GM18502 (cell line): ENCODE results near the gene HILPDA.
A peak's percentile ranks its signal among the peaks of the same experiment; 100 is the strongest.
"Not testable (repeated sequence)": the region's sequence is repeated elsewhere in the genome, so short reads cannot be mapped to it uniquely, and the experiment has no call there.

ENCODE experiments used
- ATAC-seq: cut with Tn5 transposase; IDR thresholded peaks from one replicate; pipeline ENCODE4 v1.9.1; 2021; ENCODE audit warnings: mild to moderate bottlenecking; ENCODE audit not compliant: unreplicated experiment, poor library complexity

The HILPDA gene

GRCh38 chr7:128430207-128430606 is 25.5 kb upstream of the HILPDA start:
- ATAC-seq = no peak

GRCh38 chr7:128431221-128431620 is 24.5 kb upstream of the HILPDA start:
- ATAC-seq = no peak

DNA sequence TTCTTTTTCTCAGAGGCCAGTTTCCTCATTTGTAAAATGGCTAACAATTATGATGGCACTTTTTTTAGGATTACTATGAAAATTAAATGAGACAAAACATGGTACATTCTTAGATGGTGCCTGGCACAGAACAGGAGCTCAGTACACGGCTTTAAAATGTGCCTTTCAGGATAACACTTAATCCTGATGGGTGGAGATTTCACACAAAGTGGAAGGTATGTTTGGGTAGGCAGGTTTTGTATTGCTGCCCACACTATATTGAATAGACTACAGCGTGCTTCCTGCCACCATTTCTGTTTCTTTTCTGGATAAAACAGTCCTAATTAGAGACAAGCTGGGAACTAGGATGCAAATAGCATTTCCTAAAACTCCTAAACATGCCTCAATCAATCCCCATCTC is 23.9 kb upstream of the HILPDA start:
- ATAC-seq = no peak

DNA sequence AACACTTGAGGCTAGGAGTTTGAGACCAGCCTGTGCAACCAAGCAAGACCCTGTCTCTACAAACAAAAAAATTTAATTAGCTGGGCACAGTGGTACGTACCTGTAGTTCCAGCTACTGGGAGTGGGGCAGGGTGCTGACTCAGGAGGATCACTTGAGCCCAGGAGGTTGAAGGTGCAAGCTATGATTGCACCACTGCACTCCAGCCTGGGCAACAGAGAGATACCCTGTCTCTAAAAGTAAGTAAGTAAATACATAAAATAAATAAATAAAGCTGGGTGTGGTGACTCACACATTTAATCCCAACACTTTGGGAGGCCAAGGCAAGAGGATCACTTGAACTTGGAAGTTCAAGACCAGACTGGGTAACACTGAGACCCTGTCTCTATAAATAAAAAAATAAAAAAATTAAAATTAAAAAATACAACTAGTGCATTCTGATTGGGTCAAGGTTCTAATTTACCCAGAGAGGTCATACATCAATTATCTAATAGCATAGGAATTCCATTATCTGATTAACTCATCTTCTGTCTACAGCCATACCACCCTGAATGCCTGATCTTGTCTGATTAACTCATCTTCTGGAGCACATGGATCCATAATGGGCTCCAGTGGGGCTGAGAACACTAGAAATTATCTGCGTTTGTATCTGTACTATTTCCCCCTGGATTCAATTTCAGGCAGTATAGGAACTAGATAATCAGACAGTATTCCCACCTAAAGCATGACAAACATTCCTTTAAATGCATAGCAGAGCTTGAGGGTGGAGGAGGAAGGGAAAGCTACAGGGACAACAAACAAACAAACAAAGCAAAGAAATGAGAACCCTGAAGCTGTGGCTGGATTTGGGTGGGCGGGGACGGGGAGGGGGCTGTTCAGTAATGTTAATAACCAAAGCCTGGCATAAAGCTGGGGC is 21.0 kb upstream of the HILPDA start:
- ATAC-seq = no peak

- ATAC-seq = no peak
Observed at GRCh38 chr7:128435327-128435686, 20.4 kb upstream of the HILPDA start.

GRCh38 chr7:128437426-128438332 is 18.0 kb upstream of the HILPDA start:
- peak; percentile 46 for ATAC-seq

GRCh38 chr7:128442356-128442755 is 13.3 kb upstream of the HILPDA start:
- no peak for ATAC-seq

DNA sequence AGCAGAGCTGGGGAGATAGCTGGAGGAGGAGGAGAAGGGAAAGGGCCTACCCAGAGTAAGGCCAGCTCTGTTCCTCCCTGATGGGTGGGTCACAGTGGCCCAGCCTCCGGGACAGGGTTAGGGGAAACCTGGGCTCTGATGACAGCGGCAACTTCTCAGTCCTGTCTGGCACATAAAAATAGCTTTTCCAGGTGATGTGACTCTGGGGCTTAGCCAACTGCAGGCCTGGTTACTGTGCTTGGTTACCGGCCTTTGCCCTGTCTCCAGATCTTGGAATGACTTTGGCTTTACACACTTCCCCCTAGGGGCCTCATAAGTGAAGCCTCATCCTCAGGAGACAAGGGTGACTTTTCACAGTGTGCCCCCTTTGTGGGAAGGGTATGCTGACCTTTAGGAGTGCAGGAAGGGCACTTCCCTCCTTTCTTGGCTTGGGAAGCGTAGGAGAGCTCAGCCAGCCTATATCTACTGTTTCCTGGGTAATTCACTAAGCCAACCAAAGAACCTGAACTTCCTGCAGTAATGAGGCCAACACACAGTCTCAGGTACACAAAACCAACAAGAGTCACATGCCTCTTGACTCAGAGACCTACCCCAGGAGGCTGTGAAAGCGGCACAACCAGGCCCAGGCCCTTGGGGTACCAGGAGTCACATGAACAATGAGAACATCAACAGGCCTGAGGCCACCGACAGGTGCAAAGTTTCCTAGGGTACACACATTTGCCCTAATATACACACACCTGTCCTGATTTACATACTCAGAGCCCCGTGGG is 11.7 kb upstream of the HILPDA start:
- ATAC-seq = no peak

DNA sequence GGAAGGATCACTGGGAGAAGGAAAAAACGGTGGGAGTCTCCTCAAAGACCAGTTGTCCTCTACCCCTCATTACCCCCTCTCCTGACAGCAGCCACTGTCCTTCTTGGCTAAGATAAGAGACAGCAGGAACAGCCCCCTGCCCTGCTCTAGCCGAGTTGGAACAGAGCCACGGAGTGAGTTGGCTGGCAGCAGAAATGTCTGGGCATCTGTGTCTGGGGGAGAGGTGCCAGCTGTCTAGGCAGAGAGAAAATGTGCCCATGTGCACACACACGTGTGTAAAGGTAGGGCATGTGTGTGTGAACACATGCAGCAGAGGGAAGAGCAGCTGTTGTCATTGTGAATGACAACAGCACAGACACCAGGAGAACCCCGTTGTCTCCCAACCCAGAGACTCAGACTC is 9.4 kb upstream of the HILPDA start:
- ATAC-seq = no peak

- ATAC-seq = no peak
Observed at GRCh38 chr7:128447941-128448564, 7.6 kb upstream of the HILPDA start.

DNA sequence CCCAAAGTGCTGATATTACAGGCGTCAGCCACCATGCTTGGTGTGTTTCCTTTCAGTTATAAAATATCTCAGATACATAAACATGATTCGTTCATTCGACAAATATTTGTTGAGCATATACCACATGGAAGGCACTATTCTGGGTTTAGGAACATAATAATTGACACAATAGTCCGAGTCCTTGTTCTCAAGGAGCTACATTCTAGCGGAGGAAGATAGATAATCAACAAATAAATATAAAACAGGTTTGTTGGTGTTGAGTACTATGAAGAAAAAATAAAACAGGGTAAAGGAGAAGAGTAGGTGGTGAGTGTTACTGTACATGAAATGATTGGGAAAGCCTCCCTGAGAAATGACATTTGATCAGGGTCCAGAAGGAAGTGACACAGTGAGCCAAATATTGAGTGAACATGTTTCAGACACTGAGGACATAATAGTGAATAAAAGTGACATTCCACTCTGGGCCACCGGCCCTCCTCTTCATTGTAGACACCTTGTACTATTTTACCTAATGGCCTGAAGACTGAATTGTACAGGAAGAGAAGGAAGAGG is 6.9 kb upstream of the HILPDA start:
- ATAC-seq = no peak

DNA sequence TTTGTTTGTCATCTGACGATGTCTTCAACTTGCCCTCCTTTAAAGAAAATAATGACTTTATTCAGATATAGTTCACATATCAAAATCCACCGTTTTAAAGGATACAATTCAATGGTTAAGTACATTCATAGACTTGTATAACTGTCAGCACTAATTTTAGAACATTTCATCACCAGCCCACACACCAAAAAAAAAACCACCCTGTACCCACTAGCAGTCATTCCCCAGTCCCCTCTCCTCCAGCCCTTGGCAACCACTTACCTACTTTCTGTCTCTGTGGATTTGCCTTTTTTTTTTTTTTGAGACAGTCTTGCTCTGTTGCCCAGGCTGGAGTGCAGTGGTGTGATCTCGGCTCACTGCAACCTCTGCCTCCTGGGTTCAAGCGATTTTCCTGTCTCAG is 5.3 kb upstream of the HILPDA start:
- no peak for ATAC-seq

- no peak for ATAC-seq
Observed at GRCh38 chr7:128450913-128451312, 4.8 kb upstream of the HILPDA start.

DNA sequence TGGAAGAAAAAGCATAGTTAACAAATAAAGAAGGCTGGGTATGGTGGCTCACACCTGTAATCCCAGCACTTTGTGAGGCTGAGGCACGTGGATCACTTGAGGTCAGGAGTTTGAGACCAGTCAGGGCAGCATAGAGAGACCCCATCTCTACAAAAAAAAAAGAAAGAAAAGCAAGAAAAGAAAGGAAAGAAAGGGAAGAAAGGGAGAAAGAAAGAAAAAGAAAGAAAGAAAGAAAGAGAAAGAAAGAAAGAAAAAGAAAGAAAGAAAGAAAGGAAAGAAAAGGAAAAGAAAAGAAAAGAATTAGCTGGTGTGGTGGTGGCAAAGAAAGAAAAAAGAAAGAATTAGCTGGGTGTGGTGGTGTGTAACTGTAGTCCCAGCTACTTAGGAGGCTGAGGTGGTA is 3.1 kb upstream of the HILPDA start:
- ATAC-seq = no peak

DNA sequence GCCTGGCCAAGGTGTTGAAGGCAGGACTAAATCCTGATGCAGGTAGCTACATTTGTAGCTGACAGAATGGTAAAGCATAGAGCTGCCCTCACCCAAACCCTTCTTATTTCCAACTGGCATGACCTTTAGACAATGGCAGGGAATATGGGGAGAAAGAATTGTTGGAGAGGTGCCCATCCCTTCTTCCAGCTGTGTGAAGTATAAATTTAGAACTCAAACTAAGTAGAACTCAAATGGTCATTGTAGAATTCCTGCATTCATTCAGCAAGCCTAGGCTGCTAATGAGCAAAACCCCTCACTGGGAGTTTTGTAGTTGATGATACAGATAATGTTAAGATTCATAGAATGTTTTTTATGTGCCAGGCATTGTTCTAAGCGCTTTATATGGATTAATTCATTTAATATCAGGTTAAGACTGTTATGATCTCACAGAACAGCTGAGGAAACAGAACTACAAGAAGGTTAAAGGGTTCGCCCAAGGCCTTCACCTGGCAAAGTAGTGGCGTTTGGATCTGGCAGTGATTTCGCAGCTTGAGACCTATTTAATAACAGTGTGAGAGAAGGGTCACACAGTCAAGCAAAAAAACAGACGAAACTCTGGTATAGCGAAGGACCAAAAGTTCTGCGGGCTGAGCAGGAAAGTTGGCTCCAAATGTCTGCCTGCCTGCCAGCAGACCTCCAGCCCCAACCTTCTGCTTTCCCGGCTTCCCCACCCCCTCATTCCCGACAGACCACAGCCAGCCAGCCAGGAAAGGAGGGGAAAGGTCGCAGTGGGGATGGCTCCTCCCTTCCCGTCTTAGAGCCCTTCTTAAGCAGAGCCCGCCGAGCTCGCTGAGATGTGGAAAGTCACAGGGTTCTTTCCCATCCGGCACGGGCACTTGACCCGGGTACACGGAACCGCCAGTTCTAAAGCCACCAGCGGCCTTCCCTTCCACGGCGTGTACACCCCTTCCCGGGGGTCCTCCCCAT is 1.6 kb upstream of the HILPDA start:
- no peak for ATAC-seq

DNA sequence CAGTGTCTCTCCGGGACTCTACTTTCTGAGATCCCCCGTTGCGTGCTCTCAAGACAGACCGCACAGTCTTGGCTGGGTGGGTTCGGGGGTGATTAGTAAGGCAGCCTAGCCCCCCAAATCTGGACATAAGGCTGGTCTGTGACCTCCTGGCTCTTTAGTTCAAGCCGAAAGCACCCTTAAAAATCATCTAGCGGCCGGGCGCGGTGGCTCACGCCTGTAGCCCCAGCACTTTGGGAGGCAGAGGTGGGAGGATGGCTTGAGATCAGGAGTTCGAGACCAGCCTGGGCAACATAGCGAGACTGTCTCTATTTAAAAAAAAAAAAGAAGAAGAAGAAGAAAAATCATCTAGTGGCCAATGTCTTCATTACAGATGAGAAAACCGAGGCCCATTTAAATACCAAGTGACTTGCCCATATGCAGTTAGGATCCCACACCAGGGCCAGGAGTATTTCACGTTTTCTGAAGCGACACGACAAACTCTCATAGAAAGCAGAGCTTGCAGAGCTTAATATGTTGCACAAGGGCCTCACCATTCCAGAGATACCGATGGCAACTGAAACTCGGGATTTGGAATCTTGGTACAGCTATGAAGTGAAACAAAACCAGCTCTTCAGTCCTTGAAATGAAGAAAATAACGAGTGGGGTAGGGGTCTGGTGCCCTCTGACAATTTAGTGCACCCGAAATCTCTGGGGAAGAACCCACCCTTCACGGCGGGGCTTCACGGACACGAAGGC is 703 bp upstream of the HILPDA start:
- ATAC-seq = no peak

DNA sequence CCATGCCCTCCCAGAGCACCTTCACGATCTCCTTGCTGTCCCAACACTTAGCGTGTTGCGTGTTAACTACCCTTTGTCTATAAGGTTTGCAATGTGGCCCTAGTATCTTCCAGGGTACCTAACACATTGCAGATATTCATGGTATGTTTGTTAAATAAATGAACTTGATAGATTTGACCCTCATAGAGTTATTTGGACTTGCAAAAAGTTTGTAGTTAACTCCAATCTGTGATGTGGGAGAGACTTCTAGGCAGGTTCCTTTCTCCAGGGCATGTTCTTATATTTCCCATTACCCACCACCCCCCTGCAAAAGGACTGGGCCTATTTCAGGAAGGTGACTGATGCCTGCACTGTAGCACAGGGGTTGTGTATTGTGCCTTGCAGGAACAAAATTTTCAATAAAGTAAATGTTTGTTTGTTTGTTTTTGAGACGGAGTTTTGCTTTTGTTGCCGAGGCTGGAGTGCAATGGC is 612 bp downstream of the HILPDA start:
- ATAC-seq = peak; percentile 16

DNA sequence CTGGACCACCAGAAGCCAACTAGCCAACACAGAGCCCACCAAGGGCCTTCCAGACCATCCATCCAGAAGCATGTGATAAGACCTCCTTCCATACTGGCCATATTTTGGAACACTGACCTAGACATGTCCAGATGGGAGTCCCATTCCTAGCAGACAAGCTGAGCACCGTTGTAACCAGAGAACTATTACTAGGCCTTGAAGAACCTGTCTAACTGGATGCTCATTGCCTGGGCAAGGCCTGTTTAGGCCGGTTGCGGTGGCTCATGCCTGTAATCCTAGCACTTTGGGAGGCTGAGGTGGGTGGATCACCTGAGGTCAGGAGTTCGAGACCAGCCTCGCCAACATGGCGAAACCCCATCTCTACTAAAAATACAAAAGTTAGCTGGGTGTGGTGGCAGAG is 1.7 kb downstream of the HILPDA start:
- ATAC-seq = not testable (repeated sequence)
